Epithelial cell of proximal tubule (primary cell): ENCODE measurements around the gene EXOSC9. TPM values are rescaled to one million over a fixed set of nuclear protein-coding genes. Genes with fewer than 3 reads are reported as not detected.
A peak's percentile ranks its signal among the peaks of the same experiment; 100 is the strongest.

Source experiments
- DNase-seq: peaks from one replicate; pipeline ENCODE4 v3.0.0-alpha.2; 2011; ENCODE audit warnings: low read depth
- H3K4me3 ChIP-seq: 2 replicates; pipeline ENCODE4 v1.5.1; 2011; ENCODE audit warnings: low read depth, mild to moderate bottlenecking, low read length
- total RNA-seq: library from RNA; depleted of rRNA; stranded (reverse); fragments of >200 nt; gene quantifications from 2 replicates; pipeline ENCODE4 v1.2.3, GENCODE V29; 2015
- TF ChIP-seq, protein P1 (sequence below): conservative IDR thresholded peaks from 2 replicates; pipeline ENCODE4 v1.5.1; 2012; ENCODE audit warnings: low read depth, mild to moderate bottlenecking, low read length

EXOSC9 gene
- total RNA-seq, 1 donor from 2014 or later = 55.5 TPM

DNA sequence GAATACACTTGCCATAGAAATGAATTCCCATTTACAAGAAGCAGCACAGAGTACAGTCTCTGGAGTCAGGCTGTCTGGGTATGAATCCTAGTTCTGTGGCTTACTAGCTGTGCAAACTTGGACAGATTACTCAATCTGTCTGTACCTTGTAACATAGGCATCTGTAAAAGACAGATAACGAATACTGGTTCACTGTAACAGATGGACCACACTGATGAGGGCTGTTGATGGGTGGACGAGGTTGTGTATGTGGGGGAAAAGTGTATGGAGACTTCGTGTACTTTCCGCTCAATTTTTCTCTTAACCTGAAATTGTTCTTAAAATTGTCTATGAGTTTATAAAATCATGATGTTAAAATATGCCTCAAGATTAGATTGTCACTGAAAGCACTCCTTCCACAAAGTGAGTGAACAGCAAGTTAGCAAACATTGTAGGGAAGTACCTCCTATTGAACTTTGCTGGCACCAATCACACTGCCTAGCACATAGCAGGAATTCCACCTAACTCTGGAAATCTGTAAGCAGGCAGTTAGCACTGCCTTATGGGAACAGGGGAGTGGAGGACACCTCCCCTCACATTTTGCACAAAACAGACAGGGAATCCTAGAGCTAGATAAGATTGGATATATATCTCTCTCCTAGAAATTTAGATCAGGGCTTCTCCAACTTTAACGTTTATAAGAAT lies 6.5 kb upstream of the EXOSC9 start:
- TF ChIP-seq, protein P1, sequence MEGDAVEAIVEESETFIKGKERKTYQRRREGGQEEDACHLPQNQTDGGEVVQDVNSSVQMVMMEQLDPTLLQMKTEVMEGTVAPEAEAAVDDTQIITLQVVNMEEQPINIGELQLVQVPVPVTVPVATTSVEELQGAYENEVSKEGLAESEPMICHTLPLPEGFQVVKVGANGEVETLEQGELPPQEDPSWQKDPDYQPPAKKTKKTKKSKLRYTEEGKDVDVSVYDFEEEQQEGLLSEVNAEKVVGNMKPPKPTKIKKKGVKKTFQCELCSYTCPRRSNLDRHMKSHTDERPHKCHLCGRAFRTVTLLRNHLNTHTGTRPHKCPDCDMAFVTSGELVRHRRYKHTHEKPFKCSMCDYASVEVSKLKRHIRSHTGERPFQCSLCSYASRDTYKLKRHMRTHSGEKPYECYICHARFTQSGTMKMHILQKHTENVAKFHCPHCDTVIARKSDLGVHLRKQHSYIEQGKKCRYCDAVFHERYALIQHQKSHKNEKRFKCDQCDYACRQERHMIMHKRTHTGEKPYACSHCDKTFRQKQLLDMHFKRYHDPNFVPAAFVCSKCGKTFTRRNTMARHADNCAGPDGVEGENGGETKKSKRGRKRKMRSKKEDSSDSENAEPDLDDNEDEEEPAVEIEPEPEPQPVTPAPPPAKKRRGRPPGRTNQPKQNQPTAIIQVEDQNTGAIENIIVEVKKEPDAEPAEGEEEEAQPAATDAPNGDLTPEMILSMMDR = no peak
- no peak overlapping the region for H3K4me3 ChIP-seq
- DNase-seq = no peak

DNA sequence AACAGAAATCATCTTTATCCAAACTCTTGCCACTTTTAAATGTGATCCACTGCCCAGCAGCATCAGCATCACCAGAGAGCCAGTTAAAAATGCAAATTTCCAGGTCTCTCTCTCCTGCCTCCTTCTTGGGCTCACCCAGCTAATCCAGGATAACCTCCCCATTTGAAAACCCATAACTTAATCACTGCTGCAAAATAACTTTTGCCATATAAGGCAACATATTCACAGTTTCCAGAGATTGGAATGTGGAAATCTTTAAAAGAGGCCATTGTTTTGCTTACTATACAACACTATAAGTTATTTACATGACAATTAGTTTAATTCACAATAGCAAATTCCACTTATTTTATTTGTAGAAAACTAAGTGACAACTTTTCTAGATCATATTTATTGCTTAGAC lies 4.8 kb upstream of the EXOSC9 start:
- TF ChIP-seq, protein P1 = no peak
- DNase-seq = no peak
- H3K4me3 ChIP-seq = no peak overlapping the region

DNA sequence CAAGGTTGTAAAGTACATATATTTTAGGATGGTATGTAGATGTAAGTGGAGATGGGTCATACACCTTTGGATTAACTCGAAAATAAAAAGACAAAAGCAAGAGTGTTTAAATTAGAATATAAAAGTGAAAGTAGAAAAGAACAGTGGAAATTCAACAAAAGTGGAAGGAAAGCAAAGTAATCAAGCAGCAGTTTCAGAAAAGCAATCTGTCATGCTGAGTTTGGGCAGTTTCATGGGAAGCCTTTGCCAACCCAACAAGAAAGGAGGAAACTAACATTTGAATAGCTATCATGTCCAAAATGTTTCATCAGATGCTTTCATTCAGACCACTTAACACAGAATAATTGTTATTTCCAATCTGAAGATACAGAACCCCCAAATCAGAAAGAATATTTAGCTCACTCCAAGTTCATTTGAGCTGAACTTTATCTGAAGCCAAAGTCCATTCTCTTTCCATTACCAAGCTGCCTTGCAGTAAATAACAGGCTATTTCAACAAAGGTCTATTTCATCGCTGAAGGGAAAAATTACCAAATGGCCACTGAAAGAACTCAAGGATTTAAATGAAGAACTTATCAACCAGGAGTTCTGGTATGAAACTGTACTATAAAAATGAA lies 1.8 kb upstream of the EXOSC9 start:
- H3K4me3 ChIP-seq = no peak overlapping the region
- TF ChIP-seq, protein P1 = no peak
- DNase-seq = no peak

DNA sequence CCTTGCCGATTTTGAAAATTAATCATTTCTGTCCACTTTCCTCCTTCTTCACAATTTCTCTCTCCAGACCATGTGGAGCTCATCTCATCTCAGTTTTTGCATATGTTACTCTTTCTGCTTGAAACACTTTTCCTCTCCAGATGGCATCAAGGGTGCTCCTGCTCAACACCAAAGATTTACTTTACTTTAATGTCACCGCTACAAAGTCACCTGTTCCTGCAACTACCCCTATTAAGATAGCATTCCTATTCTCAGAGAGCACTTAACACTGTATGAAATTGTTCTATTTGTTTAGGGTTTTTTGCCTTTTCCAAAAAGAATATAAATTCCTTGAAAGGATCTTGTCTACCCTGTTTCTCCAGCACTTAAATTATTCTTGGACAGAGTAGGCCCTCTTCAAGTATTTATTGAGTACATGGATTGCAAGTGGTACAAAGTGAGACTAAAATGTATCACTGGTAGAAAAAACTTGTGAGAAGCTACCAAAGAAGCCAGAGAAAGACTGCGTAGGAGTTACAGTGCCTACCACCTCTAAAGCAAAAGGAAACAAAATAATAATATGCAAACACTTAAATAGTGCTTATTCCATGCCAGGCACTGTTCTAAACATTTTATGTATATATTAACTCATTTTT lies 1.1 kb upstream of the EXOSC9 start:
- DNase-seq = no peak
- TF ChIP-seq, protein P1 = no peak
- H3K4me3 ChIP-seq = no peak overlapping the region

DNA sequence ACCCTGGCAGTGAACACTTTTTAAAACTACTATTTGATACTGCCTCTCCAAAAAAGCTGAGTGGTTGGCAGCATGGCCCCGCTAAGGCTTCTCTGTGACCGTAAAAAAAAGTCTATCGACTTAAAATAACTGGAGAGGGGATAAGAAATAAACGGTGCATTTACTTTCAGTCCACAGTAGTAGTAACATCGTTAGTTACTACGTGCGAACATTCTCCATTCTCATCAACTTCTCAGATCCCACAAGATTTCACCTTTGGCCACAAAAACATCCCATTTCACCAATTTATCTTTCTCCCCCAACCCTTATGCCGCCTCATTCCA lies 524 bp upstream of the EXOSC9 start:
- DNase-seq = peak; percentile 12
- peak overlapping the region; percentile 81 for H3K4me3 ChIP-seq
- TF ChIP-seq, protein P1 = no peak

DNA sequence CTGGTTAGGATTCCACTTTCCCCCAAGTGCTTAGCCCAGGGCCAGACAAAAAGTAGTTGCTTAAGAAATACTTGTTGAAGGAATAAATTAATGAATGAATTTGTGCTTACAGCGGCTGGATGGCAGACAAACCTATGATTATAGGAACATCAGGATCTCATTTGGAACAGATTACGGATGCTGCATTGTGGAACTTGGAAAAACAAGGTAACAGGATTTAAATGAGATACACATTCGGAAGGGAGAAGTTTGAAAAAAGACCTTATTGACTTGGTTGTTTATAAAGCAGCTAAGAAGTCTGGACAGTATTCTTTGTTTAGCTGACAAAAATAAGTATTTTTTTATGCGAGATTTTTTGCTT lies 572 bp downstream of the EXOSC9 start:
- H3K4me3 ChIP-seq = peak overlapping the region; percentile 81
- no peak for DNase-seq
- TF ChIP-seq, protein P1 = no peak
